Stimulated activated memory B cell treated with anti-CD40 and anti-IgM and Interleukin-4, amounts not matched to agents 10 μg/mL and 1 μg/mL and 100 μg/mL, for 72 hours (primary cell): ENCODE measurements around the gene BRCA1.
"Not testable (repeated sequence)": the region's sequence is repeated elsewhere in the genome, so short reads cannot be mapped to it uniquely, and the experiment has no call there.

Source experiments
- ATAC-seq: fragments of 150-1000 bp; cut with Tn5 transposase; 2 replicates; pipeline ENCODE4 v1.10.0; 2021
- H3K27ac Mint-ChIP-seq: one replicate; pipeline ENCODE4 v1.8.0; 2022; ENCODE audit warnings: mild to moderate bottlenecking, mixed read lengths
- H3K27me3 Mint-ChIP-seq: one replicate; pipeline ENCODE4 v1.8.0; 2022; ENCODE audit warnings: mixed read lengths
- H3K36me3 Mint-ChIP-seq: one replicate; pipeline ENCODE4 v1.8.0; 2022; ENCODE audit warnings: mixed read lengths
- H3K4me1 Mint-ChIP-seq: one replicate; pipeline ENCODE4 v1.8.0; 2022; ENCODE audit warnings: mixed read lengths
- H3K4me3 Mint-ChIP-seq: one replicate; pipeline ENCODE4 v1.8.0; 2022; ENCODE audit warnings: mild to moderate bottlenecking, moderate library complexity, mixed read lengths
- H3K9me3 Mint-ChIP-seq: one replicate; pipeline ENCODE4 v1.8.0; 2022; ENCODE audit warnings: mixed read lengths

The BRCA1 gene

GRCh38 chr17:43056051-43056450, 69.1 kb downstream of the BRCA1 start:
- no peak overlapping the region for H3K27ac Mint-ChIP-seq
- no peaks in the 10 kb centered on the region for H3K27me3 Mint-ChIP-seq
- no peaks in the 10 kb centered on the region for H3K9me3 Mint-ChIP-seq
- H3K4me3 Mint-ChIP-seq: no peak overlapping the region
- no peaks in the 10 kb centered on the region for H3K4me1 Mint-ChIP-seq
- H3K36me3 Mint-ChIP-seq: peaks cover 32% of the 10 kb centered on the region
- no peak for ATAC-seq

- not testable (repeated sequence) for H3K4me1 Mint-ChIP-seq, H3K27ac Mint-ChIP-seq, ATAC-seq, H3K27me3 Mint-ChIP-seq, H3K4me3 Mint-ChIP-seq, H3K9me3 Mint-ChIP-seq
- H3K36me3 Mint-ChIP-seq: peaks cover 43% of the 10 kb centered on the region
Measured at GRCh38 chr17:43053008-43053407, 72.2 kb downstream of the BRCA1 start.

- no peak overlapping the region for H3K27ac Mint-ChIP-seq
Measured at GRCh38 chr17:43051969-43052368, 73.2 kb downstream of the BRCA1 start.

GRCh38 chr17:43044024-43044423, 81.1 kb downstream of the BRCA1 start:
- Mint-ChIP-seq H3K4me1 (no peaks in the 10 kb centered on the region), H3K27me3 (no peaks in the 10 kb centered on the region), H3K4me3 (no peak overlapping the region), H3K36me3 (peaks cover 7% of the 10 kb centered on the region), H3K9me3 (no peaks in the 10 kb centered on the region), H3K27ac (no peak overlapping the region)
- ATAC-seq: no peak

More at GRCh38 chr17:43051969-43052368, 73.2 kb downstream of the BRCA1 start:
- peaks cover 40% of the 10 kb centered on the region for H3K36me3 Mint-ChIP-seq
- no peak for ATAC-seq
- no peak overlapping the region for H3K4me3 Mint-ChIP-seq
- no peaks in the 10 kb centered on the region for H3K4me1 Mint-ChIP-seq
- H3K27me3 Mint-ChIP-seq: no peaks in the 10 kb centered on the region
- no peaks in the 10 kb centered on the region for H3K9me3 Mint-ChIP-seq

DNA sequence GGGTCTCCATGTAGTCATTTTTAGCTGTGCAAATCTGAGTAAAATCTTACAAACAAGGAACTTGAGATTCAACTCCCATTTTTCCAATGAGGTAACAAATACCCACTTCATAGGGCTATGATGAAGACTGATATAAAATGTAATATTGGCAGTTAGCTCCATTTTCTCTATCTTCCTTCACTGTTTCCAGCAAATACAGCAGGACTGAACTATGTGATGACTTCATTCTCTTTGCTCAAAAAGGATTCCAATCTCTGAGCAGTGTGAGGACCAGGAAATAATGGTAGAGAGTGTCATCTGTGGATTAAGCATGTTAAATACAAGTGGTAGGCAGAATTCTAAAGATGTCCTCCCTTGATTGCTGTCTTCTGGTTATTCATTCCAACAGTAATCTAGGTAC, 81.9 kb downstream of the BRCA1 start:
- Mint-ChIP-seq H3K36me3 (peaks cover 3% of the 10 kb centered on the region), H3K4me1 (no peaks in the 10 kb centered on the region), H3K4me3 (no peak overlapping the region), H3K27ac (no peak overlapping the region), H3K9me3 (no peaks in the 10 kb centered on the region), H3K27me3 (no peaks in the 10 kb centered on the region)
- no peak for ATAC-seq

DNA sequence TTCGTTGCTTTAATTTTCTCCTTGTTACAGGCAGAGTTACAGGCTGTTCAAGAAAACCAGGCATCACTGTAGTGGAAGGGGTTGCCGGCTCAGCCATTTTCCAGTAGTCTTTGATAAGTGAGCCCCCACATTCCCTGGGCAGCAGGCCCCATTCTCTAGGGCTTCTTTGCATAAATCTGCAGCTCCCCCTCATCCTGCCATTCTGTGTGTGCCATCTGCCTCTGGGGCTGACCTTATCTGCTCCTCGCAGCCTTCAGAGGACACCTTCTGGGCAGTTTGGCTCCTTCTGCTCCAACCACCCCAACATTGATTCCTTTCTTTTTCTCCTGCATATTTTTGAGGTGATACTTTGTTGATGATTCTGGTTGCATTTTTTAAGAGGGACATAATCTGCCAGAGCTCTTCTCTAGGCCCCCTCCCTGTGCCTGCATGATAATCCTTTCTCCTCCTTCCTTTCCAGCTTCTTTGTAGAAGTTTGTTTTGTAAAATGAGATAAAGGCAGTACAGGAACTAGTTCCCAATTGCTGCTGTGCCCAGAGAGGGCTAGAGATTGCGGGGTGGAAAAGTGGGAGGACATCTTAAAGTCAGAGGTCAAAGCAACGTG, 83.0 kb downstream of the BRCA1 start:
- no peaks in the 10 kb centered on the region for H3K9me3 Mint-ChIP-seq
- no peaks in the 10 kb centered on the region for H3K4me1 Mint-ChIP-seq
- no peak overlapping the region for H3K27ac Mint-ChIP-seq
- H3K27me3 Mint-ChIP-seq: no peaks in the 10 kb centered on the region
- no peaks in the 10 kb centered on the region for H3K36me3 Mint-ChIP-seq
- ATAC-seq: no peak
- H3K4me3 Mint-ChIP-seq: no peak overlapping the region

GRCh38 chr17:43040655-43041054, 84.5 kb downstream of the BRCA1 start:
- H3K36me3 Mint-ChIP-seq: no peaks in the 10 kb centered on the region
- H3K9me3 Mint-ChIP-seq: no peaks in the 10 kb centered on the region
- H3K4me3 Mint-ChIP-seq: no peak overlapping the region
- H3K27me3 Mint-ChIP-seq: no peaks in the 10 kb centered on the region
- no peak for ATAC-seq
- no peaks in the 10 kb centered on the region for H3K4me1 Mint-ChIP-seq
- H3K27ac Mint-ChIP-seq: no peak overlapping the region

DNA sequence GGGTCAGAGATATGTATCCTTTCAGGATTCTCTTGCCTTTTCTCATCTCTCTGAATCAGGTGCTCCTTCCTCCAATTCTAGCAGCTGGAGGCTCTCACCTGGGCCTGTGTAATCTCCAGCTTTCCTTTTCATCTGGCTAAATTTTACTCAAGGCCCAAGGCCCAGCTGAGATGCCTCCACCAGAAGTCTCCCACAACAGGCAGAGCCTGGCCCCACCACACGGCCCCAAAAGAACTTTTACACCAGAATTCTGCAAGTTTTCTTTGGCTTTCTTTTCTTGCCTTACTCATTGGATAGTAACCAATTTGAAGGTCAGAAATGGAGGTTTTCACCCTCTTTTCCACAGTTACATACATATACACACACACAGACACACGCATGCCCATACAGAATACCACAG, 85.5 kb downstream of the BRCA1 start:
- H3K9me3 Mint-ChIP-seq: no peaks in the 10 kb centered on the region
- H3K36me3 Mint-ChIP-seq: no peaks in the 10 kb centered on the region
- H3K27me3 Mint-ChIP-seq: no peaks in the 10 kb centered on the region
- no peak for ATAC-seq
- no peak overlapping the region for H3K4me3 Mint-ChIP-seq
- no peak overlapping the region for H3K27ac Mint-ChIP-seq
- no peaks in the 10 kb centered on the region for H3K4me1 Mint-ChIP-seq

- Mint-ChIP-seq H3K4me3 (no peak overlapping the region), H3K9me3 (no peaks in the 10 kb centered on the region), H3K36me3 (no peaks in the 10 kb centered on the region), H3K27me3 (no peaks in the 10 kb centered on the region), H3K4me1 (no peaks in the 10 kb centered on the region), H3K27ac (no peak overlapping the region)
- no peak for ATAC-seq
Measured at GRCh38 chr17:43034894-43035293, 90.3 kb downstream of the BRCA1 start.

GRCh38 chr17:43033948-43034881, 90.9 kb downstream of the BRCA1 start:
- Mint-ChIP-seq H3K36me3 (no peaks in the 10 kb centered on the region), H3K27me3 (no peaks in the 10 kb centered on the region), H3K27ac (no peak overlapping the region), H3K4me1 (no peaks in the 10 kb centered on the region), H3K9me3 (no peaks in the 10 kb centered on the region), H3K4me3 (no peak overlapping the region)
- no peak for ATAC-seq

DNA sequence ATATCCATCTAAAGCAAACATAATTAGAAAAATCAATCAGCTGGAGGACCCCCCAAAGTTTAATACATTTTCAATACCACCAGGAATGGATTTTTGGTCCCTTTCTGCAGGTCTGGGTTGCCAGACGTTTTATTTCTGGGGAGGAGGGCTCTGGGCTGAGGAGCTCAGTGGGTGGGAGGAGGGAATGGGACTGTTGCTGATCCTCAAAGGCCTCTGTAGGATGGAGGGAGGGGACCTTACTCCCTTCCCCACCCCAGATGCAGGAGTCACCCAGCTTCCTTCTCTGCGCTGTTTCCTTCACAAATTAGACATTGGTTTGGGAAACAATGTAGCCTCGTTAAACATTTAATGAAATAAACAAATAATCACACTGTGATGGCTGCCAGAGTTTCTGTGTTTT, 93.5 kb downstream of the BRCA1 start:
- Mint-ChIP-seq H3K27ac (no peak overlapping the region), H3K27me3 (no peaks in the 10 kb centered on the region), H3K9me3 (no peaks in the 10 kb centered on the region), H3K36me3 (no peaks in the 10 kb centered on the region), H3K4me3 (no peak overlapping the region), H3K4me1 (no peaks in the 10 kb centered on the region)
- no peak for ATAC-seq

DNA sequence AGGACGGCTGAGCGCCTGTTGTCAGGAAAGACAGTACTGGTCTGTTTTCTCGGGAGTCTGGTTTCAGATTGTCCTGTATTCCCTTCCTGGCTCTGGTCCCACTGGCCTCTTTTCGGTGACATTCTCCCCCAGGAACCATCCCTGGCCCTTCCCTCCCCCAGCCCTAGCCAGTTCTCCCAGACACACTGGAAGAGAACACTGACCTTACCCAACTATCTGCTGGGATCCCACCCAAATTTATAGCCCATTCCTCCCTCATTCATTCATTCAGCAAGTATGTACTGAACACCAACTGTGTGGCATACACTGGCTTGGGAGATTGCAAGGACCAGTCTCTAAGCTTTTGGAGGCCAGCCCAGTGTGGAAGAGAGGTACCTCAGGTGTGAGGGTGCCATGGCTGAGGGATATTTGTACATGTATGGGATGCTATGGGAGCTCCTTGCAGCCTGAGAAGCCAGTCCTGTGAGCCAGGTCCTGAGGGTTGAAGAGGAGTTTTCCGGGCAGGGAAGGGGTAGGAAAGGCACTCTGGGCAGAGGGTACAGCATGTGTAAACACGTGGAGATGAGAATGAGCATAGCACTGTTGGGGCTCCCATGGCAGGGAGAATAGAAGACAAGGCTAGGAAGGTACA, 94.9 kb downstream of the BRCA1 start:
- H3K4me3 Mint-ChIP-seq: no peak overlapping the region
- no peaks in the 10 kb centered on the region for H3K27me3 Mint-ChIP-seq
- no peak for ATAC-seq
- H3K36me3 Mint-ChIP-seq: no peaks in the 10 kb centered on the region
- H3K27ac Mint-ChIP-seq: no peak overlapping the region
- H3K9me3 Mint-ChIP-seq: no peaks in the 10 kb centered on the region
- peaks cover 3% of the 10 kb centered on the region for H3K4me1 Mint-ChIP-seq

- H3K4me1 Mint-ChIP-seq: peaks cover 15% of the 10 kb centered on the region
- no peak for ATAC-seq
- H3K27me3 Mint-ChIP-seq: no peaks in the 10 kb centered on the region
- no peaks in the 10 kb centered on the region for H3K9me3 Mint-ChIP-seq
- H3K27ac Mint-ChIP-seq: no peak overlapping the region
- no peak overlapping the region for H3K4me3 Mint-ChIP-seq
- no peaks in the 10 kb centered on the region for H3K36me3 Mint-ChIP-seq
Measured at GRCh38 chr17:43028221-43028861, 96.8 kb downstream of the BRCA1 start.

GRCh38 chr17:43027091-43028032, 97.8 kb downstream of the BRCA1 start:
- no peak overlapping the region for H3K27ac Mint-ChIP-seq
- H3K27me3 Mint-ChIP-seq: no peaks in the 10 kb centered on the region
- no peaks in the 10 kb centered on the region for H3K36me3 Mint-ChIP-seq
- H3K4me1 Mint-ChIP-seq: peaks cover 15% of the 10 kb centered on the region
- no peak overlapping the region for H3K4me3 Mint-ChIP-seq
- H3K9me3 Mint-ChIP-seq: no peaks in the 10 kb centered on the region
- ATAC-seq: no peak
